ENCODE data around the gene ZCCHC18. TPM values are rescaled to one million over a fixed set of nuclear protein-coding genes. Genes with fewer than 3 reads are reported as not detected.
A peak's percentile ranks its signal among the peaks of the same experiment; 100 is the strongest.

Gene ZCCHC18
- total and polyA plus RNA-seq, 9 of the 15 experiments (the other 6 are each of a cell fraction or from before 2014, with no cell fraction given) = not detected

DNA sequence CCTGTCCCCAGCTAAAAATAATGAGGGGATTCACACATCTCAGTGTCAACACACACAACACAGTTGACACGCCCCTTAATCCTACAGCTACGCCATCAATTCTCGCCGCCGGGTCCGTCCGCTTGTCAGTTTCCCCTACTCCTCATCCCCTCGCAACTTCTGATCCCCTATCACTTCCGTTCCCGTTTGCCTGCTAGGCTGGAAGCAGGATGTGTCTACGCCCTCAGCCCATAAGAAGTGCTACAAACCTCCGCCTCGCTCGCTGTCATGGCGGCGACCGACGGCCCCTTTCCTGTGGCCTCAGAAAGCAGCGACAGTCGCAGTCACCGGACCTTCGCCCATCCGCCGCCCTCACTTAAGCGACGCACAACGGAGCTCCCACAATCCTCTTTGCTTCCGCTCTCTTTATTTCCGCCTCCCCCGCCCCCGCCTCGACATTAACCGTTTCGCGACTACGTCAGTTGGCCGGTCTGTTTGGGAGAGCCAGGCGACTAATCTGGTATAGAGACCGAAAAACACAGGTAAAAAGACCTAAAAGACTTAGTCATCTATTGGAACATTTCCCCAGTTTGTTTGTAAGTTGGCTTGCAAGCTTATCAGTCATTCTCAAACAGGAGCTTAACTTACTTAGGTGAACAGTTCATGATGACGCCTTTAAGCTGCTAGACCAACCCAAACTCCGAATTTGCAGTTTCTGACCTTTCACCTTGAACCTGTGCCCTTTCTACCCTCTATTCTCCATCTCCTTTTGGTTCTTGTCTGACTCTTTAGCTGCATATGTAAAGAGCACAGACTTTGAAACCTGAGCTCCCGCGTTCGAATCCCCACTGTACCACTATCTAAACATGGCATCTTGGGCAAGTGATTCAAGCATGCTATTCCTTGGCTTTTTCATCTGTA lies 44.6 kb downstream of the ZCCHC18 start, which contains the start of gene SLC25A53 (continued):
- TF ChIP-seq, protein P1, sequence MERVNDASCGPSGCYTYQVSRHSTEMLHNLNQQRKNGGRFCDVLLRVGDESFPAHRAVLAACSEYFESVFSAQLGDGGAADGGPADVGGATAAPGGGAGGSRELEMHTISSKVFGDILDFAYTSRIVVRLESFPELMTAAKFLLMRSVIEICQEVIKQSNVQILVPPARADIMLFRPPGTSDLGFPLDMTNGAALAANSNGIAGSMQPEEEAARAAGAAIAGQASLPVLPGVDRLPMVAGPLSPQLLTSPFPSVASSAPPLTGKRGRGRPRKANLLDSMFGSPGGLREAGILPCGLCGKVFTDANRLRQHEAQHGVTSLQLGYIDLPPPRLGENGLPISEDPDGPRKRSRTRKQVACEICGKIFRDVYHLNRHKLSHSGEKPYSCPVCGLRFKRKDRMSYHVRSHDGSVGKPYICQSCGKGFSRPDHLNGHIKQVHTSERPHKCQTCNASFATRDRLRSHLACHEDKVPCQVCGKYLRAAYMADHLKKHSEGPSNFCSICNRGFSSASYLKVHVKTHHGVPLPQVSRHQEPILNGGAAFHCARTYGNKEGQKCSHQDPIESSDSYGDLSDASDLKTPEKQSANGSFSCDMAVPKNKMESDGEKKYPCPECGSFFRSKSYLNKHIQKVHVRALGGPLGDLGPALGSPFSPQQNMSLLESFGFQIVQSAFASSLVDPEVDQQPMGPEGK (CRISPR knock-in tag; IDR thresholded peaks at IDR 0.05; ENCODE audit: borderline replicate concordance) = no peak
- TF ChIP-seq ETV5 (CRISPR knock-in tag; IDR thresholded peaks at IDR 0.05; ENCODE audit: low read depth) = peak; percentile 93
- TF ChIP-seq ETV1 (tag; conservative IDR thresholded peaks at IDR 0.05; ENCODE audit: low read depth) = peak; percentile 97
- TF ChIP-seq HMG20B (CRISPR knock-in tag; IDR thresholded peaks at IDR 0.05) = no peak
- peak; percentile 87 for TF ChIP-seq ATF7 (IDR thresholded peaks at IDR 0.05)
- TF ChIP-seq, protein P2, sequence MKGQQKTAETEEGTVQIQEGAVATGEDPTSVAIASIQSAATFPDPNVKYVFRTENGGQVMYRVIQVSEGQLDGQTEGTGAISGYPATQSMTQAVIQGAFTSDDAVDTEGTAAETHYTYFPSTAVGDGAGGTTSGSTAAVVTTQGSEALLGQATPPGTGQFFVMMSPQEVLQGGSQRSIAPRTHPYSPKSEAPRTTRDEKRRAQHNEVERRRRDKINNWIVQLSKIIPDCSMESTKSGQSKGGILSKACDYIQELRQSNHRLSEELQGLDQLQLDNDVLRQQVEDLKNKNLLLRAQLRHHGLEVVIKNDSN (CRISPR knock-in tag; IDR thresholded peaks at IDR 0.05) = no peak; the same call in 1 of the 2 replicates
- TF ChIP-seq RNF2 (IDR thresholded peaks at IDR 0.05) = 0 out of 2 replicates have a peak, but pooled peaks have one; percentile 15
- TF ChIP-seq CREM (IDR thresholded peaks at IDR 0.05; ENCODE audit: low read depth) = peak; percentile 97
- TF ChIP-seq GABPB1 (CRISPR knock-in tag; IDR thresholded peaks at IDR 0.05) = peak; percentile 94
- peak; percentile 37 for TF ChIP-seq MYC (IDR thresholded peaks at IDR 0.05; ENCODE audit: low read depth, low read length)
- TF ChIP-seq MYC (CRISPR knock-in tag; IDR thresholded peaks at IDR 0.05; ENCODE audit: borderline replicate concordance, low read depth) = no peak
- TF ChIP-seq, protein P3, sequence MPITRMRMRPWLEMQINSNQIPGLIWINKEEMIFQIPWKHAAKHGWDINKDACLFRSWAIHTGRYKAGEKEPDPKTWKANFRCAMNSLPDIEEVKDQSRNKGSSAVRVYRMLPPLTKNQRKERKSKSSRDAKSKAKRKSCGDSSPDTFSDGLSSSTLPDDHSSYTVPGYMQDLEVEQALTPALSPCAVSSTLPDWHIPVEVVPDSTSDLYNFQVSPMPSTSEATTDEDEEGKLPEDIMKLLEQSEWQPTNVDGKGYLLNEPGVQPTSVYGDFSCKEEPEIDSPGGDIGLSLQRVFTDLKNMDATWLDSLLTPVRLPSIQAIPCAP (CRISPR knock-in tag; IDR thresholded peaks at IDR 0.05; ENCODE audit: borderline replicate concordance) = no peak
- peak; percentile 80 for TF ChIP-seq TAF9B (IDR thresholded peaks at IDR 0.05; ENCODE audit: partially characterized antibody)
- TF ChIP-seq L3MBTL2 (IDR thresholded peaks at IDR 0.05) = peak; percentile 58; the same call in 1 of the 2 replicates
- TF ChIP-seq RBM25 (IDR thresholded peaks at IDR 0.05; ENCODE audit: low read depth, low read length, severe bottlenecking) = no peak
- peak; percentile 83; the same call in 1 of the 2 replicates for TF ChIP-seq ZNF76 (CRISPR knock-in tag; IDR thresholded peaks at IDR 0.05; ENCODE audit: borderline replicate concordance)
- peak; percentile 56; the same call in 1 of the 2 replicates for TF ChIP-seq GTF2A2 (tag; IDR thresholded peaks at IDR 0.05)
- peak; percentile 81 for TF ChIP-seq CXXC5 (CRISPR knock-in tag; IDR thresholded peaks at IDR 0.05)
- TF ChIP-seq GATAD2B (IDR thresholded peaks at IDR 0.05; ENCODE audit: borderline replicate concordance) = no peak
- TF ChIP-seq, protein P4, sequence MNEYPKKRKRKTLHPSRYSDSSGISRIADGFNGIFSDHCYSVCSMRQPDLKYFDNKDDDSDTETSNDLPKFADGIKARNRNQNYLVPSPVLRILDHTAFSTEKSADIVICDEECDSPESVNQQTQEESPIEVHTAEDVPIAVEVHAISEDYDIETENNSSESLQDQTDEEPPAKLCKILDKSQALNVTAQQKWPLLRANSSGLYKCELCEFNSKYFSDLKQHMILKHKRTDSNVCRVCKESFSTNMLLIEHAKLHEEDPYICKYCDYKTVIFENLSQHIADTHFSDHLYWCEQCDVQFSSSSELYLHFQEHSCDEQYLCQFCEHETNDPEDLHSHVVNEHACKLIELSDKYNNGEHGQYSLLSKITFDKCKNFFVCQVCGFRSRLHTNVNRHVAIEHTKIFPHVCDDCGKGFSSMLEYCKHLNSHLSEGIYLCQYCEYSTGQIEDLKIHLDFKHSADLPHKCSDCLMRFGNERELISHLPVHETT (CRISPR knock-in tag; conservative IDR thresholded peaks at IDR 0.05 in 1 of 2, IDR thresholded peaks at IDR 0.05 in 1 of 2) = peak in 1 of 2 experiments; percentile 94; a peak in 2 of 4 replicates
- TF ChIP-seq RFX1 (IDR thresholded peaks at IDR 0.05) = no peak; the same call in 1 of the 2 replicates
- peak; percentile 96 for TF ChIP-seq GABPA (tag; conservative IDR thresholded peaks at IDR 0.05; ENCODE audit: low read depth)
- peak; percentile 64 for TF ChIP-seq CC2D1A (IDR thresholded peaks at IDR 0.05)
